ENCODE measurements around the gene SERF2. TPM values are rescaled to one million over a fixed set of nuclear protein-coding genes. Genes with fewer than 3 reads are reported as not detected.

The SERF2 gene
- total and polyA plus RNA-seq, 10 of the 15 experiments (the other 5 are each of a cell fraction or from before 2014, with no cell fraction given): 464 to 4,159 (median 1,014) TPM

DNA sequence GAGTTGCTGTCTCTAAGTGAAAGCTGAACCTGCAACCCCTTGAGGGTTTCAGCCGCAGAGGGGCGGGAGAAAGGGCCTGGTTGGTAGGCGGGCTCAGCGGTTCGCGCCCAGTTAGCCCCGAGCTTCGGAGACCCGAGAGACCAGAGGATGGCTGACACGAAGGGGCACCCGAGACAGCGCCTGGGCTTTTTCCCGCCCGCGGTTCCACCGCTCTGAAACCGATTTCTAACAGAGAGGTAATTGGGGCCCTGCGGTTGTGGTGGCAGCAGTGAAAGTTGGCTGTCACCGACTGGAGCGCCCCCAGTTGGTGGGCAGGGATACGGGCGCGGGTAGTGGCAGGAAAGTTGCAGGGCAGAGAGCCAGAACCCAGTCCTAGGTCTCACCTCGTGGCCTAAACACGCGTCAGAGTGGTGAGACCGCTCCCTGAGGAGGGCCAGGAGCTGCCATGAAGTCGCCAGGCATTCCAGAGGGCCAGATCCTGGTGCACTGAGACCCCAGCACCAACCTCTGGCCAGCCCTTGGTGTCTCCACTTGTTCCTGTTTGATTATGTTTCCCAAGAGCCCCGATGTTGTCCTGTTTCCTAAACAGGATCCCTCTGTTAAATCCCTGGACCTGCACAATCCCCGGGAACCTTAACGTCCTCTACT is 14.7 kb upstream of the SERF2 start (continued):
- TF ChIP-seq, protein P1, sequence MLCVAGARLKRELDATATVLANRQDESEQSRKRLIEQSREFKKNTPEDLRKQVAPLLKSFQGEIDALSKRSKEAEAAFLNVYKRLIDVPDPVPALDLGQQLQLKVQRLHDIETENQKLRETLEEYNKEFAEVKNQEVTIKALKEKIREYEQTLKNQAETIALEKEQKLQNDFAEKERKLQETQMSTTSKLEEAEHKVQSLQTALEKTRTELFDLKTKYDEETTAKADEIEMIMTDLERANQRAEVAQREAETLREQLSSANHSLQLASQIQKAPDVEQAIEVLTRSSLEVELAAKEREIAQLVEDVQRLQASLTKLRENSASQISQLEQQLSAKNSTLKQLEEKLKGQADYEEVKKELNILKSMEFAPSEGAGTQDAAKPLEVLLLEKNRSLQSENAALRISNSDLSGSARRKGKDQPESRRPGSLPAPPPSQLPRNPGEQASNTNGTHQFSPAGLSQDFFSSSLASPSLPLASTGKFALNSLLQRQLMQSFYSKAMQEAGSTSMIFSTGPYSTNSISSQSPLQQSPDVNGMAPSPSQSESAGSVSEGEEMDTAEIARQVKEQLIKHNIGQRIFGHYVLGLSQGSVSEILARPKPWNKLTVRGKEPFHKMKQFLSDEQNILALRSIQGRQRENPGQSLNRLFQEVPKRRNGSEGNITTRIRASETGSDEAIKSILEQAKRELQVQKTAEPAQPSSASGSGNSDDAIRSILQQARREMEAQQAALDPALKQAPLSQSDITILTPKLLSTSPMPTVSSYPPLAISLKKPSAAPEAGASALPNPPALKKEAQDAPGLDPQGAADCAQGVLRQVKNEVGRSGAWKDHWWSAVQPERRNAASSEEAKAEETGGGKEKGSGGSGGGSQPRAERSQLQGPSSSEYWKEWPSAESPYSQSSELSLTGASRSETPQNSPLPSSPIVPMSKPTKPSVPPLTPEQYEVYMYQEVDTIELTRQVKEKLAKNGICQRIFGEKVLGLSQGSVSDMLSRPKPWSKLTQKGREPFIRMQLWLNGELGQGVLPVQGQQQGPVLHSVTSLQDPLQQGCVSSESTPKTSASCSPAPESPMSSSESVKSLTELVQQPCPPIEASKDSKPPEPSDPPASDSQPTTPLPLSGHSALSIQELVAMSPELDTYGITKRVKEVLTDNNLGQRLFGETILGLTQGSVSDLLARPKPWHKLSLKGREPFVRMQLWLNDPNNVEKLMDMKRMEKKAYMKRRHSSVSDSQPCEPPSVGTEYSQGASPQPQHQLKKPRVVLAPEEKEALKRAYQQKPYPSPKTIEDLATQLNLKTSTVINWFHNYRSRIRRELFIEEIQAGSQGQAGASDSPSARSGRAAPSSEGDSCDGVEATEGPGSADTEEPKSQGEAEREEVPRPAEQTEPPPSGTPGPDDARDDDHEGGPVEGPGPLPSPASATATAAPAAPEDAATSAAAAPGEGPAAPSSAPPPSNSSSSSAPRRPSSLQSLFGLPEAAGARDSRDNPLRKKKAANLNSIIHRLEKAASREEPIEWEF (IDR thresholded peaks at IDR 0.05; ENCODE audit: insufficient replicate concordance, low read depth, low read length): no peak
- TF ChIP-seq POLR2AphosphoS5 (IDR thresholded peaks at IDR 0.05; ENCODE audit: low read length) (0 out of 2 replicates have a peak, but pooled peaks have one; percentile 35), PBX3 (IDR thresholded peaks at IDR 0.05; ENCODE audit: insufficient replicate concordance, low read depth, low read length) (no peak), FOXM1 (IDR thresholded peaks at IDR 0.05; ENCODE audit: low read depth, low read length) (peak; percentile 75; the same call in 1 of the 2 replicates), SMAD1 (IDR thresholded peaks at IDR 0.05; ENCODE audit: low read depth, partially characterized antibody) (peak; percentile 39), ZBED1 (IDR thresholded peaks at IDR 0.05; ENCODE audit: borderline replicate concordance) (peak; percentile 18; the same call in 1 of the 2 replicates), YY1 (IDR thresholded peaks at IDR 0.05; ENCODE audit: low read depth, low read length) (0 out of 2 replicates have a peak, but pooled peaks have one; percentile 19), JUND (IDR thresholded peaks at IDR 0.05; ENCODE audit: low read depth, low read length) (no peak), KLF5 (IDR thresholded peaks at IDR 0.05; ENCODE audit: partially characterized antibody) (peak; percentile 74), LARP7 (IDR thresholded peaks at IDR 0.05) (peak; percentile 71), RUNX3 (IDR thresholded peaks at IDR 0.05; ENCODE audit: low read length) (peak; percentile 95), ZSCAN29 (IDR thresholded peaks at IDR 0.05) (peak; percentile 83), CREM (IDR thresholded peaks at IDR 0.05; ENCODE audit: low read depth) (peak; percentile 63), STAT1 (conservative IDR thresholded peaks at IDR 0.05) (peak; percentile 52; the same call in 1 of the 2 replicates), EED (IDR thresholded peaks at IDR 0.05; ENCODE audit: low read depth) (peak; percentile 90), EZH2 (IDR thresholded peaks at IDR 0.05; ENCODE audit: borderline replicate concordance, control insufficient read depth, low read depth, low read length) (no peak), MXI1 (IDR thresholded peaks at IDR 0.05; ENCODE audit: low read depth, low read length) (peak; percentile 64; the same call in 1 of the 2 replicates), SREBF2 (IDR thresholded peaks at IDR 0.05; ENCODE audit: low read length) (no peak), GABPA (IDR thresholded peaks at IDR 0.05; ENCODE audit: low read depth) (no peak)
- TF ChIP-seq, protein P2, sequence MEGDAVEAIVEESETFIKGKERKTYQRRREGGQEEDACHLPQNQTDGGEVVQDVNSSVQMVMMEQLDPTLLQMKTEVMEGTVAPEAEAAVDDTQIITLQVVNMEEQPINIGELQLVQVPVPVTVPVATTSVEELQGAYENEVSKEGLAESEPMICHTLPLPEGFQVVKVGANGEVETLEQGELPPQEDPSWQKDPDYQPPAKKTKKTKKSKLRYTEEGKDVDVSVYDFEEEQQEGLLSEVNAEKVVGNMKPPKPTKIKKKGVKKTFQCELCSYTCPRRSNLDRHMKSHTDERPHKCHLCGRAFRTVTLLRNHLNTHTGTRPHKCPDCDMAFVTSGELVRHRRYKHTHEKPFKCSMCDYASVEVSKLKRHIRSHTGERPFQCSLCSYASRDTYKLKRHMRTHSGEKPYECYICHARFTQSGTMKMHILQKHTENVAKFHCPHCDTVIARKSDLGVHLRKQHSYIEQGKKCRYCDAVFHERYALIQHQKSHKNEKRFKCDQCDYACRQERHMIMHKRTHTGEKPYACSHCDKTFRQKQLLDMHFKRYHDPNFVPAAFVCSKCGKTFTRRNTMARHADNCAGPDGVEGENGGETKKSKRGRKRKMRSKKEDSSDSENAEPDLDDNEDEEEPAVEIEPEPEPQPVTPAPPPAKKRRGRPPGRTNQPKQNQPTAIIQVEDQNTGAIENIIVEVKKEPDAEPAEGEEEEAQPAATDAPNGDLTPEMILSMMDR (IDR thresholded peaks at IDR 0.05 in 2 of 3, conservative IDR thresholded peaks at IDR 0.05 in 1 of 3; ENCODE audit: control insufficient read depth in 2 of 3, extremely low read depth in 1 of 3, insufficient read depth in 1 of 3, low read depth in 3 of 3, low read length in 3 of 3): peak; percentile 74 to 78 (median 75)
- TF ChIP-seq, protein P3, sequence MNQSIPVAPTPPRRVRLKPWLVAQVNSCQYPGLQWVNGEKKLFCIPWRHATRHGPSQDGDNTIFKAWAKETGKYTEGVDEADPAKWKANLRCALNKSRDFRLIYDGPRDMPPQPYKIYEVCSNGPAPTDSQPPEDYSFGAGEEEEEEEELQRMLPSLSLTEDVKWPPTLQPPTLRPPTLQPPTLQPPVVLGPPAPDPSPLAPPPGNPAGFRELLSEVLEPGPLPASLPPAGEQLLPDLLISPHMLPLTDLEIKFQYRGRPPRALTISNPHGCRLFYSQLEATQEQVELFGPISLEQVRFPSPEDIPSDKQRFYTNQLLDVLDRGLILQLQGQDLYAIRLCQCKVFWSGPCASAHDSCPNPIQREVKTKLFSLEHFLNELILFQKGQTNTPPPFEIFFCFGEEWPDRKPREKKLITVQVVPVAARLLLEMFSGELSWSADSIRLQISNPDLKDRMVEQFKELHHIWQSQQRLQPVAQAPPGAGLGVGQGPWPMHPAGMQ (IDR thresholded peaks at IDR 0.05; ENCODE audit: borderline replicate concordance): peak; percentile 66; the same call in 1 of the 2 replicates
